Measurements from ENCODE around the gene TBC1D17.

Gene TBC1D17

GRCh38 chr19:49846408-49846807, 31.1 kb upstream of the TBC1D17 start:
- 0 out of 2 replicates have a peak, but pooled peaks cover 3% of the 10 kb centered on the region for H3F3A ChIP-seq (ENCODE audit: low read depth)
- peaks cover 18% of the 10 kb centered on the region for H3K4me1 ChIP-seq (ENCODE audit: insufficient read depth, low read length, poor library complexity, severe bottlenecking)
- H2AFZ ChIP-seq (ENCODE audit: low read length), result no peak overlapping the region
- no peaks in the 10 kb centered on the region for H4K20me1 ChIP-seq (ENCODE audit: insufficient read depth, low read length, poor library complexity, severe bottlenecking)
- no peaks in the 10 kb centered on the region for H3K9me2 ChIP-seq (replicated peaks; ENCODE audit: low read depth, low read length)
- H3K4me3 ChIP-seq (ENCODE audit: low read length, poor library complexity, severe bottlenecking), result no peak overlapping the region
- no peaks in the 10 kb centered on the region; the same call in 1 of the 2 replicates for H3K79me2 ChIP-seq (ENCODE audit: insufficient read depth, low read length)
- no peak overlapping the region for H3K4me2 ChIP-seq (ENCODE audit: low read depth, low read length, poor library complexity, severe bottlenecking)
- H3K36me3 ChIP-seq (ENCODE audit: insufficient read depth, low read length), result no peaks in the 10 kb centered on the region
- no peak for TF ChIP-seq CTCF (conservative IDR thresholded peaks at IDR 0.05; ENCODE audit: low read length)
- no peak for TF ChIP-seq EZH2phosphoT487 (IDR thresholded peaks at IDR 0.05; ENCODE audit: borderline replicate concordance)
- no peaks in the 10 kb centered on the region for H3K9me3 ChIP-seq (ENCODE audit: insufficient read depth, low read depth, low read length)
- H3K27me3 ChIP-seq (ENCODE audit: insufficient read depth, low read length, poor library complexity, severe bottlenecking), result no peaks in the 10 kb centered on the region
- H3K9ac ChIP-seq (ENCODE audit: low read depth, low read length, poor library complexity, severe bottlenecking), result no peak overlapping the region

- Histone ChIP-seq H3K79me2 (ENCODE audit: insufficient read depth, low read length) (peaks cover 14% of the 10 kb centered on the region), H3F3A (ENCODE audit: low read depth) (0 out of 2 replicates have a peak, but pooled peaks cover 3% of the 10 kb centered on the region), H2AFZ (ENCODE audit: low read length) (no peak overlapping the region), H3K4me3 (ENCODE audit: low read length, poor library complexity, severe bottlenecking) (peak overlapping the region; percentile 15), H3K27me3 (ENCODE audit: insufficient read depth, low read length, poor library complexity, severe bottlenecking) (no peaks in the 10 kb centered on the region), H3K4me2 (ENCODE audit: low read depth, low read length, poor library complexity, severe bottlenecking) (peak overlapping the region; percentile 52), H3K9ac (ENCODE audit: low read depth, low read length, poor library complexity, severe bottlenecking) (no peak overlapping the region), H3K4me1 (ENCODE audit: insufficient read depth, low read length, poor library complexity, severe bottlenecking) (peaks cover 31% of the 10 kb centered on the region), H3K9me2 (replicated peaks; ENCODE audit: low read depth, low read length) (no peaks in the 10 kb centered on the region), H3K36me3 (ENCODE audit: insufficient read depth, low read length) (no peaks in the 10 kb centered on the region), H3K9me3 (ENCODE audit: insufficient read depth, low read depth, low read length) (no peaks in the 10 kb centered on the region), H4K20me1 (ENCODE audit: insufficient read depth, low read length, poor library complexity, severe bottlenecking) (peaks cover 14% of the 10 kb centered on the region)
- TF ChIP-seq CTCF (conservative IDR thresholded peaks at IDR 0.05; ENCODE audit: low read length), result no peak
- no peak for TF ChIP-seq EZH2phosphoT487 (IDR thresholded peaks at IDR 0.05; ENCODE audit: borderline replicate concordance)
Measured at GRCh38 chr19:49847731-49848696, 29.5 kb upstream of the TBC1D17 start.

- TF ChIP-seq EZH2phosphoT487 (IDR thresholded peaks at IDR 0.05; ENCODE audit: borderline replicate concordance), result no peak
- TF ChIP-seq CTCF (conservative IDR thresholded peaks at IDR 0.05; ENCODE audit: low read length), result no peak
- Histone ChIP-seq H2AFZ (ENCODE audit: low read length) (no peak overlapping the region), H3K36me3 (ENCODE audit: insufficient read depth, low read length) (no peaks in the 10 kb centered on the region), H3F3A (ENCODE audit: low read depth) (0 out of 2 replicates have a peak, but pooled peaks cover 3% of the 10 kb centered on the region), H3K4me1 (ENCODE audit: insufficient read depth, low read length, poor library complexity, severe bottlenecking) (peaks cover 32% of the 10 kb centered on the region), H4K20me1 (ENCODE audit: insufficient read depth, low read length, poor library complexity, severe bottlenecking) (peaks cover 23% of the 10 kb centered on the region), H3K27me3 (ENCODE audit: insufficient read depth, low read length, poor library complexity, severe bottlenecking) (no peaks in the 10 kb centered on the region), H3K9me2 (replicated peaks; ENCODE audit: low read depth, low read length) (no peaks in the 10 kb centered on the region), H3K4me3 (ENCODE audit: low read length, poor library complexity, severe bottlenecking) (no peak overlapping the region), H3K9ac (ENCODE audit: low read depth, low read length, poor library complexity, severe bottlenecking) (no peak overlapping the region), H3K4me2 (ENCODE audit: low read depth, low read length, poor library complexity, severe bottlenecking) (peak overlapping the region; percentile 52), H3K79me2 (ENCODE audit: insufficient read depth, low read length) (peaks cover 24% of the 10 kb centered on the region), H3K9me3 (ENCODE audit: insufficient read depth, low read depth, low read length) (no peaks in the 10 kb centered on the region)
Measured at GRCh38 chr19:49848938-49849337, 28.6 kb upstream of the TBC1D17 start.

All from Loucy (cell line).